DOHH2 (cell line): ENCODE results near the gene C2CD5.

Experiments used
- EZH2phosphoT487 ChIP-seq: fragments of 200-600 bp; sonication (generic); IDR thresholded peaks from 2 replicates; pipeline ENCODE4 v1.6.1; 2017; ENCODE audit warnings: borderline replicate concordance, mild to moderate bottlenecking, antibody characterized with exemption, low read length, moderate library complexity, mixed read lengths
- TF ChIP-seq, protein P1 (sequence below): fragments of 200-600 bp; sonication (generic); IDR thresholded peaks from one replicate; pipeline ENCODE4 v1.5.1; 2014; ENCODE audit warnings: antibody characterized with exemption, mild to moderate bottlenecking, low read depth, low read length; ENCODE audit not compliant: poor library complexity, severe bottlenecking

DNA sequence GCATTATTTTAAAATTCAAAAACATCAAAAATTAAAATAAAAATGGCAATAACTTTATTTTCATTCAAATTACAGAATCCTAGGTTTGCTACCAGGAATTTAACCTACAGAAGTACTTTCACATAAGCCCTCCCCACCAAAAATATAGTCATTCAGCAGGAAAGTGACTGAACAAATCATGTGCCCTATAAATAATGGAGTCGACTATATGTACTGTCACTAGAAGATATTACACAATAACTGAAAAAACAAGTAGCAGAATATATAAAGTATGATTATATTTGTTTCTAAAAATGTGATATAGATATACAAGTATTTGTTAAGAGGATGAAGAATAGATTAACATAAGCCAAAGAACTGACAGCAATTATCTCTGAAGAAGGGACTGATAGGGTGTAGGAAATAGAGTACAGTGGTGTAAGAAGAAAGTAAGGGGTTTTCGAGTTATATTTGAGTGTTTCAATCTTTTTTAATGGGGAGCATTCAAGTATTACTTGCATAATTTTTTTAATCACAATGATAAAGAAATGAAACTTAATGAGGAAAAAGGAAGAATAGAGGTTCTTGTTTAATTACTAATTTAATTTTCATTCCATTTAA lies 7.9 kb downstream of the C2CD5 start:
- TF ChIP-seq, protein P1, sequence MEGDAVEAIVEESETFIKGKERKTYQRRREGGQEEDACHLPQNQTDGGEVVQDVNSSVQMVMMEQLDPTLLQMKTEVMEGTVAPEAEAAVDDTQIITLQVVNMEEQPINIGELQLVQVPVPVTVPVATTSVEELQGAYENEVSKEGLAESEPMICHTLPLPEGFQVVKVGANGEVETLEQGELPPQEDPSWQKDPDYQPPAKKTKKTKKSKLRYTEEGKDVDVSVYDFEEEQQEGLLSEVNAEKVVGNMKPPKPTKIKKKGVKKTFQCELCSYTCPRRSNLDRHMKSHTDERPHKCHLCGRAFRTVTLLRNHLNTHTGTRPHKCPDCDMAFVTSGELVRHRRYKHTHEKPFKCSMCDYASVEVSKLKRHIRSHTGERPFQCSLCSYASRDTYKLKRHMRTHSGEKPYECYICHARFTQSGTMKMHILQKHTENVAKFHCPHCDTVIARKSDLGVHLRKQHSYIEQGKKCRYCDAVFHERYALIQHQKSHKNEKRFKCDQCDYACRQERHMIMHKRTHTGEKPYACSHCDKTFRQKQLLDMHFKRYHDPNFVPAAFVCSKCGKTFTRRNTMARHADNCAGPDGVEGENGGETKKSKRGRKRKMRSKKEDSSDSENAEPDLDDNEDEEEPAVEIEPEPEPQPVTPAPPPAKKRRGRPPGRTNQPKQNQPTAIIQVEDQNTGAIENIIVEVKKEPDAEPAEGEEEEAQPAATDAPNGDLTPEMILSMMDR: no peak
- no peak for TF ChIP-seq EZH2phosphoT487
